NCI-H82 (cell line): ENCODE results near the gene PIGN.

ENCODE experiments used
- DNase-seq: peaks from one replicate; lab custom pipeline; 2025; lab: John Stamatoyannopoulos, UW

PIGN gene

GRCh38 chr18:62186774-62187542 lies at the start of gene PIGN, which contains the start of gene RELCH:
TSS of gene PIGN (minus strand) at chr18:62187056. CDS start at chr18:62161353, 25,703 bp downstream.
TSS of gene RELCH (plus strand) at chr18:62187255. CDS start at chr18:62187506, 251 bp downstream.
- peak; percentile 99 for DNase-seq

GRCh38 chr18:62236252-62236651 lies 49.4 kb upstream of the PIGN start:
- DNase-seq: no peak

GRCh38 chr18:62226047-62226446 lies 39.2 kb upstream of the PIGN start:
- DNase-seq: no peak

GRCh38 chr18:62224229-62224628 lies 37.4 kb upstream of the PIGN start:
- no peak for DNase-seq

GRCh38 chr18:62214790-62215189 lies 27.9 kb upstream of the PIGN start:
- no peak for DNase-seq

GRCh38 chr18:62211325-62211828 lies 24.5 kb upstream of the PIGN start:
- no peak for DNase-seq

GRCh38 chr18:62210138-62210537 lies 23.3 kb upstream of the PIGN start:
- DNase-seq: no peak

- DNase-seq: no peak
These were observed 22.2 kb upstream of the PIGN start for GRCh38 chr18:62209046-62209445.

- DNase-seq: no peak
These were observed 19.7 kb upstream of the PIGN start for GRCh38 chr18:62206593-62206992.

GRCh38 chr18:62205824-62206223 lies 19.0 kb upstream of the PIGN start:
- DNase-seq: no peak

GRCh38 chr18:62201870-62202269 lies 15.0 kb upstream of the PIGN start:
- no peak for DNase-seq

GRCh38 chr18:62200121-62200914 lies 13.5 kb upstream of the PIGN start:
- DNase-seq: no peak

GRCh38 chr18:62199629-62200028 lies 12.8 kb upstream of the PIGN start:
- DNase-seq: no peak

- no peak for DNase-seq
These were observed 11.4 kb upstream of the PIGN start for GRCh38 chr18:62198259-62198658.

- DNase-seq: no peak
These were observed 10.1 kb upstream of the PIGN start for GRCh38 chr18:62196980-62197379.

GRCh38 chr18:62196079-62196478 lies 9.2 kb upstream of the PIGN start:
- DNase-seq: no peak

GRCh38 chr18:62189208-62189607 lies 2.4 kb upstream of the PIGN start:
- no peak for DNase-seq

GRCh38 chr18:62187543-62188510 lies 971 bp upstream of the PIGN start:
- DNase-seq: peak; percentile 56

GRCh38 chr18:62186499-62186773 lies 420 bp downstream of the PIGN start:
- peak; percentile 86 for DNase-seq

GRCh38 chr18:62183578-62184195 lies 3.2 kb downstream of the PIGN start:
- peak; percentile 71 for DNase-seq

GRCh38 chr18:62182220-62182619 lies 4.6 kb downstream of the PIGN start:
- DNase-seq: no peak

GRCh38 chr18:62179213-62179612 lies 7.6 kb downstream of the PIGN start:
- DNase-seq: peak; percentile 6
